ENCODE results near the gene P4HTM.

The P4HTM gene

DNA sequence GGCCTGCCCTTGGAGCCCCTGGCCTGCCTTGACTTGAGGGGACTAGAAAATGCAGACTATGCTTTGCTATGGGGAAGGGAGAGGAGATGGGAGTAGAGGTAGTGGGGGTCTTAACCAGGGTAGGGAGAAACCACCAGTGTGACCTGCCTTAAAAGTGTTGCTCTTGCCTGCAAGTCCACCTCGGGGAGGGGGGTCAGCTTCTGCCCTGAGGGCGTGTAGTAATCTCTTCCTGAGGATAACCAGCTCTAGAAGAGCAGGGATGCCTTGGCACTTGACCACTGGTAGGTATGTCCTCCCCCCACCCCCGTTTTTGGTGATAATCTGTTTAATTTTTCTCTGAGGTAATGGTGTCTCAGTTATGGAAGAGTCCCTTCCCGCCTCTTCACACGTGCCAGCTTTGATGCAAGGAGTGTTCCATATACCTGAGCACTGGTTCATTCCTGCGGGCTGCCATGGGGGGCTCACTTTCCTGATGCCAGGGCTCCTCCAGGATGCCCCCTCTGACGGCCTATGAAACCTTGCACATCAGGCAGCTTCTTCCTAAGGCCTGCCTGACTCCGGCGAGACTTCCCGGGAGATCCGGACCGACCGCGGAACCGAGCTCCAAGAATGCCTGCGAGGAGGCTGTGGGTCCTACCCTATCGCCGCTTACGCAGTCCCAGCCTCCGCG lies 780 bp upstream of the P4HTM start:
- ChIA-PET POLR2A (interaction anchor here (1.0 to 4.6 kb wide), 6 partner anchors 18 to 105 kb away, joined by 3 to 61 read pairs (median 8); partner anchors contain the start of genes DALRD3, IMPDH2, NDUFAF3 and QRICH1), CTCF (interaction anchor here (0.7 to 2.0 kb wide), 6 partner anchors 18 to 33 kb away, joined by 4 to 13 read pairs (median 6); partner anchors contain the start of genes NDUFAF3 and WDR6)
- H3K27ac ChIP-seq (ENCODE audit: extremely low read depth, low read depth, low read length), result peak overlapping the region; percentile 82
- TF ChIP-seq ZNF292 (tag by site-specific recombination; IDR thresholded peaks at IDR 0.05; ENCODE audit: borderline replicate concordance, low read depth) (no peak), ZNF768 (tag by site-specific recombination; IDR thresholded peaks at IDR 0.05) (no peak), ZNF521 (tag by site-specific recombination; IDR thresholded peaks at IDR 0.05) (no peak), ZNF394 (tag by site-specific recombination; IDR thresholded peaks at IDR 0.05; ENCODE audit: borderline replicate concordance) (no peak), ZNF2 (tag by site-specific recombination; IDR thresholded peaks at IDR 0.05) (no peak), ZNF514 (tag by site-specific recombination; IDR thresholded peaks at IDR 0.05) (no peak), ZNF548 (tag by site-specific recombination; IDR thresholded peaks at IDR 0.05) (no peak), KLF1 (tag by site-specific recombination; IDR thresholded peaks at IDR 0.05) (no peak), PRDM6 (tag by site-specific recombination; IDR thresholded peaks at IDR 0.05) (no peak), ZNF707 (tag by site-specific recombination; IDR thresholded peaks at IDR 0.05) (no peak), ZNF692 (tag by site-specific recombination; IDR thresholded peaks at IDR 0.05) (peak; percentile 98), YY2 (tag by site-specific recombination; IDR thresholded peaks at IDR 0.05) (0 out of 2 replicates have a peak, but pooled peaks have one; percentile 18), ZNF600 (tag by site-specific recombination; IDR thresholded peaks at IDR 0.05) (0 out of 2 replicates have a peak, but pooled peaks have one; percentile 37), SP7 (tag by site-specific recombination; IDR thresholded peaks at IDR 0.05) (no peak), ZNF174 (tag by site-specific recombination; IDR thresholded peaks at IDR 0.05) (no peak), ZNF341 (tag by site-specific recombination; IDR thresholded peaks at IDR 0.05; ENCODE audit: low read depth) (no peak), ZNF660 (tag by site-specific recombination; IDR thresholded peaks at IDR 0.05) (0 out of 2 replicates have a peak, but pooled peaks have one; percentile 67), ZNF837 (tag by site-specific recombination; IDR thresholded peaks at IDR 0.05) (no peak), ZFP69B (tag by site-specific recombination; IDR thresholded peaks at IDR 0.05) (peak; percentile 98), GLIS2 (tag by site-specific recombination; IDR thresholded peaks at IDR 0.05) (peak; percentile 72), ZNF585B (tag by site-specific recombination; IDR thresholded peaks at IDR 0.05) (no peak)
- TF ChIP-seq, protein P1, sequence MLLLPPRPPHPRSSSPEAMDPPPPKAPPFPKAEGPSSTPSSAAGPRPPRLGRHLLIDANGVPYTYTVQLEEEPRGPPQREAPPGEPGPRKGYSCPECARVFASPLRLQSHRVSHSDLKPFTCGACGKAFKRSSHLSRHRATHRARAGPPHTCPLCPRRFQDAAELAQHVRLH (tag by site-specific recombination; IDR thresholded peaks at IDR 0.05), result no peak
- TF ChIP-seq, protein P2, sequence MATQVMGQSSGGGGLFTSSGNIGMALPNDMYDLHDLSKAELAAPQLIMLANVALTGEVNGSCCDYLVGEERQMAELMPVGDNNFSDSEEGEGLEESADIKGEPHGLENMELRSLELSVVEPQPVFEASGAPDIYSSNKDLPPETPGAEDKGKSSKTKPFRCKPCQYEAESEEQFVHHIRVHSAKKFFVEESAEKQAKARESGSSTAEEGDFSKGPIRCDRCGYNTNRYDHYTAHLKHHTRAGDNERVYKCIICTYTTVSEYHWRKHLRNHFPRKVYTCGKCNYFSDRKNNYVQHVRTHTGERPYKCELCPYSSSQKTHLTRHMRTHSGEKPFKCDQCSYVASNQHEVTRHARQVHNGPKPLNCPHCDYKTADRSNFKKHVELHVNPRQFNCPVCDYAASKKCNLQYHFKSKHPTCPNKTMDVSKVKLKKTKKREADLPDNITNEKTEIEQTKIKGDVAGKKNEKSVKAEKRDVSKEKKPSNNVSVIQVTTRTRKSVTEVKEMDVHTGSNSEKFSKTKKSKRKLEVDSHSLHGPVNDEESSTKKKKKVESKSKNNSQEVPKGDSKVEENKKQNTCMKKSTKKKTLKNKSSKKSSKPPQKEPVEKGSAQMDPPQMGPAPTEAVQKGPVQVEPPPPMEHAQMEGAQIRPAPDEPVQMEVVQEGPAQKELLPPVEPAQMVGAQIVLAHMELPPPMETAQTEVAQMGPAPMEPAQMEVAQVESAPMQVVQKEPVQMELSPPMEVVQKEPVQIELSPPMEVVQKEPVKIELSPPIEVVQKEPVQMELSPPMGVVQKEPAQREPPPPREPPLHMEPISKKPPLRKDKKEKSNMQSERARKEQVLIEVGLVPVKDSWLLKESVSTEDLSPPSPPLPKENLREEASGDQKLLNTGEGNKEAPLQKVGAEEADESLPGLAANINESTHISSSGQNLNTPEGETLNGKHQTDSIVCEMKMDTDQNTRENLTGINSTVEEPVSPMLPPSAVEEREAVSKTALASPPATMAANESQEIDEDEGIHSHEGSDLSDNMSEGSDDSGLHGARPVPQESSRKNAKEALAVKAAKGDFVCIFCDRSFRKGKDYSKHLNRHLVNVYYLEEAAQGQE (tag by site-specific recombination; IDR thresholded peaks at IDR 0.05), result no peak
- TF ChIP-seq, protein P3, sequence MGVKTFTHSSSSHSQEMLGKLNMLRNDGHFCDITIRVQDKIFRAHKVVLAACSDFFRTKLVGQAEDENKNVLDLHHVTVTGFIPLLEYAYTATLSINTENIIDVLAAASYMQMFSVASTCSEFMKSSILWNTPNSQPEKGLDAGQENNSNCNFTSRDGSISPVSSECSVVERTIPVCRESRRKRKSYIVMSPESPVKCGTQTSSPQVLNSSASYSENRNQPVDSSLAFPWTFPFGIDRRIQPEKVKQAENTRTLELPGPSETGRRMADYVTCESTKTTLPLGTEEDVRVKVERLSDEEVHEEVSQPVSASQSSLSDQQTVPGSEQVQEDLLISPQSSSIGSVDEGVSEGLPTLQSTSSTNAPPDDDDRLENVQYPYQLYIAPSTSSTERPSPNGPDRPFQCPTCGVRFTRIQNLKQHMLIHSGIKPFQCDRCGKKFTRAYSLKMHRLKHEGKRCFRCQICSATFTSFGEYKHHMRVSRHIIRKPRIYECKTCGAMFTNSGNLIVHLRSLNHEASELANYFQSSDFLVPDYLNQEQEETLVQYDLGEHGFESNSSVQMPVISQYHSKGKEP (tag by site-specific recombination; IDR thresholded peaks at IDR 0.05), result no peak
- TF ChIP-seq, protein P4, sequence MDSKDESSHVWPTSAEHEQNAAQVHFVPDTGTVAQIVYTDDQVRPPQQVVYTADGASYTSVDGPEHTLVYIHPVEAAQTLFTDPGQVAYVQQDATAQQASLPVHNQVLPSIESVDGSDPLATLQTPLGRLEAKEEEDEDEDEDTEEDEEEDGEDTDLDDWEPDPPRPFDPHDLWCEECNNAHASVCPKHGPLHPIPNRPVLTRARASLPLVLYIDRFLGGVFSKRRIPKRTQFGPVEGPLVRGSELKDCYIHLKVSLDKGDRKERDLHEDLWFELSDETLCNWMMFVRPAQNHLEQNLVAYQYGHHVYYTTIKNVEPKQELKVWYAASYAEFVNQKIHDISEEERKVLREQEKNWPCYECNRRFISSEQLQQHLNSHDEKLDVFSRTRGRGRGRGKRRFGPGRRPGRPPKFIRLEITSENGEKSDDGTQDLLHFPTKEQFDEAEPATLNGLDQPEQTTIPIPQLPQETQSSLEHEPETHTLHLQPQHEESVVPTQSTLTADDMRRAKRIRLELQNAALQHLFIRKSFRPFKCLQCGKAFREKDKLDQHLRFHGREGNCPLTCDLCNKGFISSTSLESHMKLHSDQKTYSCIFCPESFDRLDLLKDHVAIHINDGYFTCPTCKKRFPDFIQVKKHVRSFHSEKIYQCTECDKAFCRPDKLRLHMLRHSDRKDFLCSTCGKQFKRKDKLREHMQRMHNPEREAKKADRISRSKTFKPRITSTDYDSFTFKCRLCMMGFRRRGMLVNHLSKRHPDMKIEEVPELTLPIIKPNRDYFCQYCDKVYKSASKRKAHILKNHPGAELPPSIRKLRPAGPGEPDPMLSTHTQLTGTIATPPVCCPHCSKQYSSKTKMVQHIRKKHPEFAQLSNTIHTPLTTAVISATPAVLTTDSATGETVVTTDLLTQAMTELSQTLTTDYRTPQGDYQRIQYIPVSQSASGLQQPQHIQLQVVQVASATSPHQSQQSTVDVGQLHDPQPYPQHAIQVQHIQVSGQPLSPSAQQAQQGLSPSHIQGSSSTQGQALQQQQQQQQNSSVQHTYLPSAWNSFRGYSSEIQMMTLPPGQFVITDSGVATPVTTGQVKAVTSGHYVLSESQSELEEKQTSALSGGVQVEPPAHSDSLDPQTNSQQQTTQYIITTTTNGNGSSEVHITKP (tag by site-specific recombination; IDR thresholded peaks at IDR 0.05), result peak; percentile 88

More for the DNA sequence above, 780 bp upstream of the P4HTM start:
- H3K9me3 ChIP-seq (ENCODE audit: control insufficient read depth, insufficient read depth, low read depth, low read length), result no peaks in the 10 kb centered on the region
- peak overlapping the region; percentile 83 for H3K4me3 ChIP-seq (ENCODE audit: low read depth, low read length)
- H3K4me1 ChIP-seq (ENCODE audit: control insufficient read depth, insufficient read depth, low read length), result no peaks in the 10 kb centered on the region
- peaks cover 0 to 37% of the 10 kb centered on the region in 2 experiments; a peak in 2 of 3 replicates for H3K36me3 ChIP-seq (ENCODE audit: control insufficient read depth in 2 of 2, insufficient read depth in 1 of 2, low read length in 2 of 2)

Data from HEK293 (cell line).